Measurements from ENCODE around the gene MZB1.

Gene MZB1

GRCh38 chr5:139395844-139396640 is 6.3 kb upstream of the MZB1 start:
- Histone ChIP-seq H3K9ac (ENCODE audit: low read depth, low read length) (no peak overlapping the region), H3K4me3 (ENCODE audit: low read depth, low read length) (no peak overlapping the region), H3K9me3 (ENCODE audit: control insufficient read depth, insufficient read depth, low read length) (no peaks in the 10 kb centered on the region), H3K36me3 (ENCODE audit: control insufficient read depth, insufficient read depth, low read length) (no peaks in the 10 kb centered on the region), H3K4me1 (ENCODE audit: control insufficient read depth, insufficient read depth, low read length) (peaks cover 5% of the 10 kb centered on the region), H3K27me3 (ENCODE audit: control insufficient read depth, insufficient read depth, low read length) (peaks cover 22% of the 10 kb centered on the region)

GRCh38 chr5:139394654-139395566 is 5.2 kb upstream of the MZB1 start, which contains the start of gene PROB1:
Gene PROB1 (minus strand): TSS chr5:139395104. CDS start chr5:139395081, 23 bp downstream.
- H3K27me3 ChIP-seq (ENCODE audit: control insufficient read depth, insufficient read depth, low read length) = peaks cover 24% of the 10 kb centered on the region
- H3K36me3 ChIP-seq (ENCODE audit: control insufficient read depth, insufficient read depth, low read length) = no peaks in the 10 kb centered on the region
- peak within 1 kb of the TSS; percentile 72 for H3K4me3 ChIP-seq (ENCODE audit: low read depth, low read length)
- H3K9me3 ChIP-seq (ENCODE audit: control insufficient read depth, insufficient read depth, low read length) = no peaks in the 10 kb centered on the region
- peak within 1 kb of the TSS; percentile 70 for H3K9ac ChIP-seq (ENCODE audit: low read depth, low read length)
- peaks cover 5% of the 10 kb centered on the region for H3K4me1 ChIP-seq (ENCODE audit: control insufficient read depth, insufficient read depth, low read length)

- H3K27me3 ChIP-seq (ENCODE audit: control insufficient read depth, insufficient read depth, low read length) = peaks cover 24% of the 10 kb centered on the region
- H3K4me1 ChIP-seq (ENCODE audit: control insufficient read depth, insufficient read depth, low read length) = peaks cover 5% of the 10 kb centered on the region
- peak overlapping the region; percentile 70 for H3K9ac ChIP-seq (ENCODE audit: low read depth, low read length)
- no peaks in the 10 kb centered on the region for H3K9me3 ChIP-seq (ENCODE audit: control insufficient read depth, insufficient read depth, low read length)
- H3K36me3 ChIP-seq (ENCODE audit: control insufficient read depth, insufficient read depth, low read length) = no peaks in the 10 kb centered on the region
- peak overlapping the region; percentile 72 for H3K4me3 ChIP-seq (ENCODE audit: low read depth, low read length)
Observed at GRCh38 chr5:139394123-139394653, 4.5 kb upstream of the MZB1 start.

- Histone ChIP-seq H3K9me3 (ENCODE audit: control insufficient read depth, insufficient read depth, low read length) (no peaks in the 10 kb centered on the region), H3K9ac (ENCODE audit: low read depth, low read length) (peak overlapping the region; percentile 70), H3K27me3 (ENCODE audit: control insufficient read depth, insufficient read depth, low read length) (peaks cover 24% of the 10 kb centered on the region), H3K4me3 (ENCODE audit: low read depth, low read length) (peak overlapping the region; percentile 72), H3K4me1 (ENCODE audit: control insufficient read depth, insufficient read depth, low read length) (peaks cover 5% of the 10 kb centered on the region), H3K36me3 (ENCODE audit: control insufficient read depth, insufficient read depth, low read length) (no peaks in the 10 kb centered on the region)
Observed at GRCh38 chr5:139393497-139394122, 3.9 kb upstream of the MZB1 start.

GRCh38 chr5:139392678-139393496 is 3.2 kb upstream of the MZB1 start:
- H3K9ac ChIP-seq (ENCODE audit: low read depth, low read length) = peak overlapping the region; percentile 70
- no peaks in the 10 kb centered on the region for H3K36me3 ChIP-seq (ENCODE audit: control insufficient read depth, insufficient read depth, low read length)
- H3K27me3 ChIP-seq (ENCODE audit: control insufficient read depth, insufficient read depth, low read length) = peaks cover 24% of the 10 kb centered on the region
- no peaks in the 10 kb centered on the region for H3K9me3 ChIP-seq (ENCODE audit: control insufficient read depth, insufficient read depth, low read length)
- H3K4me3 ChIP-seq (ENCODE audit: low read depth, low read length) = peak overlapping the region; percentile 72
- peaks cover 12% of the 10 kb centered on the region for H3K4me1 ChIP-seq (ENCODE audit: control insufficient read depth, insufficient read depth, low read length)

- Histone ChIP-seq H3K4me1 (ENCODE audit: control insufficient read depth, insufficient read depth, low read length) (peaks cover 14% of the 10 kb centered on the region), H3K27me3 (ENCODE audit: control insufficient read depth, insufficient read depth, low read length) (peaks cover 24% of the 10 kb centered on the region), H3K36me3 (ENCODE audit: control insufficient read depth, insufficient read depth, low read length) (no peaks in the 10 kb centered on the region), H3K9me3 (ENCODE audit: control insufficient read depth, insufficient read depth, low read length) (no peaks in the 10 kb centered on the region), H3K4me3 (ENCODE audit: low read depth, low read length) (peak overlapping the region; percentile 72), H3K9ac (ENCODE audit: low read depth, low read length) (no peak overlapping the region)
Observed at GRCh38 chr5:139392324-139392677, 2.6 kb upstream of the MZB1 start.

- Histone ChIP-seq H3K27me3 (ENCODE audit: control insufficient read depth, insufficient read depth, low read length) (peaks cover 24% of the 10 kb centered on the region), H3K9me3 (ENCODE audit: control insufficient read depth, insufficient read depth, low read length) (no peaks in the 10 kb centered on the region), H3K36me3 (ENCODE audit: control insufficient read depth, insufficient read depth, low read length) (no peaks in the 10 kb centered on the region), H3K9ac (ENCODE audit: low read depth, low read length) (no peak overlapping the region), H3K4me1 (ENCODE audit: control insufficient read depth, insufficient read depth, low read length) (peaks cover 14% of the 10 kb centered on the region), H3K4me3 (ENCODE audit: low read depth, low read length) (peak overlapping the region; percentile 72)
Observed at GRCh38 chr5:139391570-139392323, 2.0 kb upstream of the MZB1 start.

- H3K9me3 ChIP-seq (ENCODE audit: control insufficient read depth, insufficient read depth, low read length) = no peaks in the 10 kb centered on the region
- H3K4me3 ChIP-seq (ENCODE audit: low read depth, low read length) = no peak overlapping the region
- H3K9ac ChIP-seq (ENCODE audit: low read depth, low read length) = no peak overlapping the region
- H3K4me1 ChIP-seq (ENCODE audit: control insufficient read depth, insufficient read depth, low read length) = peaks cover 14% of the 10 kb centered on the region
- no peaks in the 10 kb centered on the region for H3K36me3 ChIP-seq (ENCODE audit: control insufficient read depth, insufficient read depth, low read length)
- H3K27me3 ChIP-seq (ENCODE audit: control insufficient read depth, insufficient read depth, low read length) = peaks cover 24% of the 10 kb centered on the region
Observed at GRCh38 chr5:139390639-139391569, 1.2 kb upstream of the MZB1 start.

- Histone ChIP-seq H3K4me3 (ENCODE audit: low read depth, low read length) (peak overlapping the region; percentile 8), H3K27me3 (ENCODE audit: control insufficient read depth, insufficient read depth, low read length) (peaks cover 7% of the 10 kb centered on the region), H3K36me3 (ENCODE audit: control insufficient read depth, insufficient read depth, low read length) (no peaks in the 10 kb centered on the region), H3K4me1 (ENCODE audit: control insufficient read depth, insufficient read depth, low read length) (peaks cover 11% of the 10 kb centered on the region), H3K9me3 (ENCODE audit: control insufficient read depth, insufficient read depth, low read length) (no peaks in the 10 kb centered on the region), H3K9ac (ENCODE audit: low read depth, low read length) (no peak overlapping the region)
Observed at GRCh38 chr5:139388198-139388821, 1.4 kb downstream of the MZB1 start.
